NT2/D1 (cell line): Measurements from ENCODE around the gene STARD3.

Experiments
- SUZ12 ChIP-seq: IDR thresholded peaks from 2 replicates; pipeline ENCODE4 v1.6.1; 2011; ENCODE audit not compliant: insufficient read length, insufficient read depth; ENCODE audit errors: extremely low read depth
- YY1 ChIP-seq: IDR thresholded peaks from 2 replicates; pipeline ENCODE4 v1.6.1; 2011; ENCODE audit not compliant: insufficient read length, insufficient read depth
- ZNF274 ChIP-seq: IDR thresholded peaks from 2 replicates; pipeline ENCODE4 v1.6.1; 2011; ENCODE audit warnings: mild to moderate bottlenecking, low read depth, low read length

DNA sequence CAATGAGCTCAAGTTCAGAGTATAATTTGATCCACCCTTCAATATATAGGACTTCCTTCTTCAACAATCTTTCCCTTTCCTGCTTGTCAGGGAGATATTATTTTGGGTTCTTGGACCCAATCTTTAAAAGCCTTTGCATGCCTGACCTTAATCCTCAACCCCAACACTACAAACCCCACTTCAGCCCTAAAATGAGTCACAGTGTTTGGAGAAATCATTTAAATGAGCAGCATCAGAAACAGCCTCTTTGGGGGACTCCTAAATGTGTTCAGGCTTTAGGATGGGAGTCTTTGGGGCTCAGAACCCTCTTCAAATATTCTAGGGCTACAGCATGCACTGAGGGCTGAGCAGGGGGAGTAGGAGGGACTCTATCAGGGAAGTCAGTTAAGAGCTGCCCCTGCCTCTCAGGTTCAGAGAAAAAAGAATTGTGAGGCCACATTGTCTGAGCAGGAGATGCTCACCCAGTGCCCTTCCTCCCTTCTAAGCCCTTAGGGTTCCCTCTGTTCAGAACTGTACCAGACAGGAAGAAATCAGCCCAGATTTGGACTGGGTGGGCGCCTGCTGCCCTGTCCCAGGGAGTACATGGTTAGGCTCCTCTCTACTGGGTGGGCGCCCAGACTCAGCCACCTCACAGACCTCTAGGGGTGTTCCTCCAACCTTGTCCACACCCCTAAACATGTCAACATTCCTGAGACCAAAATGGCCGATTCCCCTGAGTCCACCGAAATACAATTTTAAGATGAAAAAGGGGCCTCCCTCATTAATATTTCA lies 34.2 kb upstream of the STARD3 start:
- TF ChIP-seq ZNF274 (no peak), SUZ12 (peak; percentile 70), YY1 (no peak)
